Activated T-helper 1 cell treated with Interleukin-2 at 50 U/mL for 16 hours (primary cell): Measurements from ENCODE around the gene MAP3K10.
"Not testable (repeated sequence)": the region's sequence is repeated elsewhere in the genome, so short reads cannot be mapped to it uniquely, and the experiment has no call there.

Experiments used
- DNase-seq: peaks from one replicate; pipeline ENCODE4 v3.0.0-alpha.2; 2020; ENCODE audit warnings: low read depth

The MAP3K10 gene

DNA sequence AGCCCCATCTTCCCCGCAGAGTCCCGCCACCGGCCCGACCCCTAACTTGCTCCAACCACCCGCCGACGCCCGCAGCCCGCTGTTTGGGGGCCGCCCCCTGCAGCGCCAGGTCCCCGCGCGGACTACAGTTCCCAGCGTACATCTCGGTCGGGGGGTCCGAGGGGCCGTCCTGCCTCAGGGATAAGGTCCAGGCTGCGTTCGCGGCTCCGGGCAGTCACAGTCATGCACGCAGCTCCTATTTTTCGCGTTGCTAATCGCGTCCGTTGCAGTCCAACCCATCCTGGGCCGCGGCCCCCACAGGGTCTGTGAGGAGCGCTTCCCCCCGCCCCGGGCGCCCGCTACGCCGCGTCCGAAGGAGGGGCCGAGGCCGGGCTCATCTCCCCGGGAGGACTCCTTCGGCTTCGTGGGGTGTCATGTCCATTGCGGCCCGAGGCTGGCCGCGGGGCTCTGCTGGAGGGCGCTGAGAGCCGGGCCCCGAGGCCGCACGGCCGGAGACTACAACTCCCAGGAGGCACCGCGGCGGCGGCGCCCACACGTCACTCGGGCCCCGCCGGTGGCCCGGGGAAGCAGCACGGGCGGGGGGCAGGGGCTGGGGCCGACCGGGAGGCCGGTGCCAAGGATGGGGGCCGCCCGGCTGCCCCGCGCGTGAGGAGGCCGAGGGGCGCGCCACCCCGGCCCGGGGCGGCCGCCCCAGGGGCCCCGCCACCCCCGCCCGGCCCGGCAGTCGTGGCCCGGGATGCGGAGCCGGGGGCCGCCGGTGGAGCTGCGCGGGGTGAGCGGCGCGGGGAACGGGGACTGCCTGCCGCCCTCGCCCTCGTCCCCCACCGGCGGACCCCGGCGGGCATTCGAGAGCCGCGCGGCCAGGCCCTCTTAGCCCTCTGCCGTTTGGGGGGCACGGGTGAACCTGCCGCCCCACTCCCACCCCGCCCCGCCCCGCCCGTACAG lies at the start of gene MAP3K10:
TSS of gene MAP3K10 (plus strand) at position 536 of the 945 bp plus-strand sequence. CDS start 606 bp downstream, outside the sequence.
- peak; percentile 55 for DNase-seq

DNA sequence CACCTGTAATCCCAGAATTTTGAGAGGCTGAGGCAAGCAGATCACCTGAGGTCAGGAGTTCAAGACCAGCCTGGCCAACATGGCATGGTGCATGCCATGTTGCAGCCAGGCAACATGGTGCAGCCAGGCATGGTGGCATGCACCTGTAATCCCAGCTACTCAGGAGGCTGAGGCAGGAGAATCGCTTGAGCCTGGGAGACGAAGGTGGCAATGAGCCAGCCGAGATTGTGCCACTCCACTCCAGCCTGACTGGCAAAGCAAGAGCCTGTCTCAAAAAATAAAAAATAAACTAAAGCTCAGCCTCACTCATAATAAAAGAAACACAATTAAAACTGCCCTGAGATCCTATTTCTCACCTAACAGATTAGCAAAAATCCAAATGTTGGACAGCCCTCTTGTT lies 49.7 kb upstream of the MAP3K10 start:
- no peak for DNase-seq

DNA sequence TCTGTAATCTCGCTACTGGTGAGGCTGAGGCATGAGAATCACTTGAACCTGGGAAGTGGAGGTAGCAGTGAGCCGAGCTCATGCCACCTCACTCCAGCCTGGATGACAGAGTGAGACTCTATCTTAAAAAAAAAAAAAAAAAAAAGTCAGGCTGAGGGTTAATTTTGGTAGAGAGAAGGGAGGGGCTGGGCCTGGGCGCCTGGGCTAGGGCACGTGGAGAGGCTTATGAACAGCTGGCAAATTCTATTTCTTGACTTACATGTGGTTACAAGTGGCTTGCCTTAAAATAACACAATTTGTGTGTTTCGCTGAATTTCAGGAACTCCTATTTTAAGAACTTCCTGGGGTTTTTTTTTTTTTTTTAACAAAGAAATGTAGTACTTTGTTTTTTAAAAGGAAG lies 47.6 kb upstream of the MAP3K10 start:
- no peak for DNase-seq

DNA sequence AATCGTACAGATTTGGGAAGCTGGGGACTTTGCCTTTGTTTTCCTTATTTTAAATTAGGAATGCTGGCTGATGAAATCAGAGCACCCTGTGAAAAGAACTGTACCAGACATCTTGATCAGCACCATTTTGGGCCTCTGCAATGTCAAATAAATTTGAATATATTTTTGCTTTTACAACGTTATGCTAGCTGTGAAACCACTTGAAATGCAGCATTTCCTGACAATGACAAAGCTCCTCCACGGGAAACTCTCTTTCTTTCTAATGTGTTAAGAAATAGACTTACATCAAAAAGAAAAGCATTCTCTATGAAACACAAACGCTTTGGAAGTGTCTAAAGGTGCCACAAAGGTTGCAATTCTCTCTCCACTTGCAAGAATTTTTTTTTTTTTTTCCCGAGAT lies 47.1 kb upstream of the MAP3K10 start:
- DNase-seq = no peak

DNA sequence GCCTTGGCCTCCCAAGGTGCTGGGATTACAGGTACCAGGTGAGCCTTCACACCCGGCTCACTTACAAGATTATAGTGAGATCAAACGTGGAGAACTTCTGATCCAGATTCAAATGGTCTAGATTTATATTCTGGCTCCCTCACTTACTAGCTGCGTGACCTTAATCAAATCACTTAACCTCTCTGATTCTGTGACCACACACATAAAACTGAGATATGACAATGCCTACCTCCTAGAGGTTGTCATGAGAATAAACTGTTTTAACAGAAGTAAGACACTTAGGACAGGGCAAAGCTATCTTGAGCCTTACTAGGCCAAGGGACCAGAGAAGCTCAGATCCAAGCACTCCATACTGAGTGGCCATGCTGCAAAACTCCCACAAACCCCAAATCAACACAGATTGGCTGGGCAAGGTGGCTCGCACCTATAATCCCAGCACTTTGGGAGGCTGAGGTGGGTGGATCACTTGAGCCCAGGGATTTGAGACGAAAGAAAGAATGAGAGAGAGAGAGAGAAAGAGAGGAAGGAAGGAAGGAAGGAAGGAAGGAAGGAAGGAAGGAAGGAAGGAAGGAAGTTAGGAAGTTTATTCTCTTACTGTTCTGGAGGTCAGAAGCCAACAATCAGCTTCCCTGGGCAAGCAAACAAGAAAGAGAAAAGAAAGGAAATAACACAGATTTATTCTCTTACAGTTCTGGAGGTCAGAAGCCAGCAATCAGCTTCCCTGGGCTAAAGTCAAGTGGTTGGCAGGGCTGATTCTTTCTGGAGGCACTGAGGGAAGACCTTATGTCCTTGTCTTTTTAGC lies 46.1 kb upstream of the MAP3K10 start:
- DNase-seq = no peak

DNA sequence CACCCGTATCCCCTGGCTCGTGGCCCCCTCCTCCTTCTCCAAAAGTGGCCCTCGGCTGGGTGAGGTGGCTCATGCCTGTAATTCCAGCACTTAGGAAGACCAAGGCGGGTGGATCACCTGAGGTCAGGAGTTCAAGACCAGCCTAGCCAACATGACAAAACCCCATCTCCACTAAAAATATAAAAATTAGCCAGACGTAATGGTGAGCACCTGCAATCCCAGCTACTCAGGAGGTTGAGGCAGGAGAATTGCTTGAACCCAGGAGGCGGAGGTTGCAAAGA lies 45.5 kb upstream of the MAP3K10 start:
- DNase-seq = not testable (repeated sequence)

DNA sequence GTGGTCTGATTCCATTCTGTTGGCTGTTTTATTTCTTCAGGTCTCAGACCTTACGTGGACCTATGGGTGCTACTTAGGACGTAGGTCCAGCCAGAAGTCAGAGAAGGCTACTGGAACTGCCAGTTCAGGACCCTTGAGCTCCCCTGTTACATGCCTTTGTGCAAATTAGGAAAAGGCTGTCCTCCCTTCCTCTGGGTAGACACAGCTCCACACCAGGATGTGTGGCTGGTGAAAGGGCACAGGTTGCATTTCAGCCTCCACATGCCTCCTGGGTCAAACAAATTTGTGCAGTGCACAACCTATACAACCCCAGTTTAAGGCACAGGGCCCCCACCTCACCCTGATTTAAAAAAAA lies 43.9 kb upstream of the MAP3K10 start:
- no peak for DNase-seq

DNA sequence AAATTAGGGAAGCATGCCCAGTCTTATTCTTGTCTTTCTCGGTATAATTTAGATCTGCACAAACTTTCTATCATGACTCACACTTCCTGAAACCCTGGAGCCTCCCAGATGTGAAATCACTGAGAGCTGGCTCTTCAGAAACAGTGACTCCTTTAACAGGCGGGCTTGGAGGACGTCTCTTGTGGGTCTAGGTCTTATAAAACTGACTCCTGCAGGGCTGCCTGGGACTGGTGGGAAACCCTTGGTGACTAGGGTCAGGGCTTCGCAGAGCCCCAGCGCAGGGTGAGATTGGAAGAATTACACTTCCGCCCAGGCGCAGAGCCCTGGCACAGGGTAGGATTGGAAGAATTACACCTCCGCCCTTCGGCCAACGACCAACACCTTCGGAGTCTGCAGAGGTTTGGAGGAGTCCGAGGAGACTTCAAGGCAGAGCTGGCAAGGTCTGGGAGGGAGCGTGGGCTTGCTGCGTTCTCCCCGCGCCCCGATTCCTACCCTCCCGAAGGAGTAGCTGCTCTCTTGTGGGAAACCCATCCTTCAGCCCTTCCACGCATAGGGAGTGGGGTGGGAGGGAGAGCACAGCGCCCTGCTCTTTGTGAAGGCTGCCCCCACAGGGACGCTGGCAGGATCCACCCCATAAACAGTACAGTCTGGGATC lies 43.4 kb upstream of the MAP3K10 start:
- no peak for DNase-seq

DNA sequence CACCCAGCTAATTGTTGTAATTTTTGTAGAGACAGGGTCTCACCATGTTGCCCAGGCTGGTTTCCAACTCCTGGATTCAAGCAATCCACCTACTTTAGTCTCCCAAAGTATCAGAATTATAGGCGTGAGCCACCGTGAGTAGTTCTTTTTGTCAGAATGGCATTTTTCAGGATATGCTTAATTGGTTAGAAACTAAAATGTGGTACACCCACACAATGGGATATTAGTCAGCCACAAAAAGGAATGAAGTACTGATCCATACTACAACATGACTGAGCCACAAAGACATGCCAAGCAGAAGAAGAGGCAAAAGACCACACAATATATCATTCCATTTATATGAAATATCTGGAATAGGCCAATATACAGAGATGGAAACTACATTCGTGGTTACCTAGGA lies 41.7 kb upstream of the MAP3K10 start:
- DNase-seq = no peak

DNA sequence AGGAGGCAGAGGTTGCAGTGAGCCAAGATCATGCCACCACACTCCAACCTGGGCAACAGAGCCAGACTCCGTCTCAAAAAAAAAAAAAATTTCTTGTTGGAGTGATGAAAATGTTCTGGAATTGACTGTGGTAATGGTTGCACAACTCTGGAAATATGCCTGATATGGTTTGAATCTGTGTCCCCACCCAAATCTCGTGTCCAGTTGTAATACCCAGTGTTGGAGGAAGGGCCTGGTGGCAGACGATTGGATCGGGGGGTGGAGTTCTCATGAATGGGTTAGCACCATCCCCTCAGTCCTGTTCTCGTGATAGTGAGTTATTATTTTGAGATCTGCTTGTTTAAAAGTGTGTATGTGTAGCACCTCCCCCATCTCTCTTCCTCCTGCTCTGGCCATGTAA lies 41.1 kb upstream of the MAP3K10 start:
- DNase-seq = no peak

DNA sequence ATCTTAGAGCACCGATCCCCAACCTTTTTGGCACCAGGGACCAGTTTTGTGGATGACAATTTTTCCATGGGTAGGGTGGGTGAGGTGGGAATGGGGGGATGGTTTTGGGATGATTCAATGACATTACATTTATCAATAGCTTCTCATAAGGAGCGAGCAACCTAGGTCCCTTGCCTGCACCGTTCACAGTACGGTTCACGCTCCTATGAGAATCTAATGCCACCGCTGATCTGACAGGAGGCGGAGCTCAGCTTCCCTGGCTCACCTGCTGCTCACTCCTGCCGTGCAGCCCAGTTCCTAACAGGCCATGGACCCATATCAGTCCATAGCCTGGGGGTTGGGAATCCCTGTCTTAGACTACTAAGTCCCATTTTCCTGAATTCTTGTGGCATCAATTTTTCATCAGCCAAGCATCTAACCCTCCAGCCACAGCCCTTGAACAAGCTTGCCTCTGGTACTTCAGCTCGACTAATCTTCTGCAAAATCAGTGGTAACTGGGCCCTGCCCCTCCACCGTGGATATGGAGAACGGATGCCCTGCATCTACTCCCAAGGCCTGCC lies 37.0 kb upstream of the MAP3K10 start:
- no peak for DNase-seq

DNA sequence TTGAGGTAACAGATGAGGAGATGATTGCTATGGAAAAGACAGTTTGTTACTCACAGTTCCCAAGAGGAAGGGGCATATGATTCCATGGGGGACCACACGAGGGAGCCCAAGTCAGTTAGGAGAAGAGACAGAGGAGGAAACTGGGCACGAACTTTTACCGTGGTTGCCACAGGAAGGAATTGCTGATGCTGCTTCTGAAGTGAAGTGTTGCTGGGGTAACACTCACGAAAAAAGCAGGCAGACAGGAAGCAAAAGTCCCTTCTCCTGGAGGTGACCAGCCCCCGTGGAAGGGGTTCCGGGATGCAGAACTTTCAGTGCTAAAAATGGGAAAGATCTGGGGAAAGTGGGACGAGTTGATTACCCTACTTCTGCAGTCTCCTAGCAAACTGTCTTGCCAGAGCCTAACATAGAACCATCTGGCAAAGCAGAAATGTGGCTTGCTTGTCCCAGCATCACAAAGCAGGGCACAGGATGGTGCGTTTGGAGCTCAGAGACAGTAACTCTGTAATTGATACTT lies 35.4 kb upstream of the MAP3K10 start:
- no peak for DNase-seq

DNA sequence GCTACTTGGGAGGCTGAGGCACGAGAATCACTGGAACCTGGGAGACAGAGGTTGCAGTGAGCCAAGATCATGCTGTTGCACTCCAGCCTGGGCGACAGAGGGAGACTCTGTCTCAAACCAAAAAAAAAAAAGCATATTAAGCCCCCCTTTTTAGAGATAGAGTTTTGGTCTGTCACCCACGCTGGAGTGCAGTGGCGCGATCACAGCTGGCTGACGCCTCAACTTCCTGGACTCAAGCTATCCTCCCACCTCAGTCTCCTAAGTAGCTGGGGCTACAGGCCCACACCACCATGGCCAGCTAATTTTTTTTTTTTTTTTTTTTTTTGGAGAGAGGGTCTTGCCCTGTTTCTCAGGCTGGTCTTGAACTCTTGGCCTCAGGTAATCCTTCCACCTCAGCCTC lies 34.2 kb upstream of the MAP3K10 start:
- no peak for DNase-seq

DNA sequence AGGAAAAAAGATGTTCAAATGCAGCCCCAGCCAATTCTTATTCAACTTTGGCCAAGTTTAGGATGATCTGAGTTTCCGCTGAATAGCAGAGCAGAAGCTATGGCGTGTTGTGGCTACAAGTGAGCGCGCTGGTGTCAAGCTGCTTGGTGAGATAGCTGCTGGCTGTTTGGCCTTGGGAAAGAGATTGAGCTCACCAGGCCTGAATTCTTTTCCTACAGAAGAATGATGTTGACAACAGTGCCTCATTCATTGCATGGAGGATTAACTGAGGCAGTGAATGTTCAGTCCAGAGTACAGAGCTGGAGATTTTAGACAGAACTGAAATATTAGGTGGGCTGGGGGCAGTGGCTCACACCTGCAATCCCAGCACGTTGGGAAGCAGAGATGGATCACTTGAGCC lies 31.5 kb upstream of the MAP3K10 start:
- DNase-seq = no peak

DNA sequence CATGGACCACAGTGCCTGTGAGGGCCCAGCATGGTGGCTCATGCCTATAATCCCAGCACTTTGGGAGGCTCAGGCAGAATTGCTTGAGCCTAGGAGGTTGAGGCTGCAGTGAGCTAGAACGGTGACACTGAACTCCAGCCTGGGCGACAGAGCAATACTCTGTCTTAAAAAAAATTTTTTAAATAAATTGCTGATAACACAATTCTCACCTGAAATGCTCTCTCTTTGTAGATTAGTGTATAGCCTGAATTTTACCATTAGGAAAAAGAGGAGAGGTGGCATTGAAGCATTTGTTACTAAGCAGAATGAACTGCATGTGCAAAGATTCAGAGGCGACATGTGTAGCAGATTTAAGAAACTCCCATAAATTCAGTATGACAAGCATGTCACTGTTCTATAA lies 29.1 kb upstream of the MAP3K10 start:
- no peak for DNase-seq

DNA sequence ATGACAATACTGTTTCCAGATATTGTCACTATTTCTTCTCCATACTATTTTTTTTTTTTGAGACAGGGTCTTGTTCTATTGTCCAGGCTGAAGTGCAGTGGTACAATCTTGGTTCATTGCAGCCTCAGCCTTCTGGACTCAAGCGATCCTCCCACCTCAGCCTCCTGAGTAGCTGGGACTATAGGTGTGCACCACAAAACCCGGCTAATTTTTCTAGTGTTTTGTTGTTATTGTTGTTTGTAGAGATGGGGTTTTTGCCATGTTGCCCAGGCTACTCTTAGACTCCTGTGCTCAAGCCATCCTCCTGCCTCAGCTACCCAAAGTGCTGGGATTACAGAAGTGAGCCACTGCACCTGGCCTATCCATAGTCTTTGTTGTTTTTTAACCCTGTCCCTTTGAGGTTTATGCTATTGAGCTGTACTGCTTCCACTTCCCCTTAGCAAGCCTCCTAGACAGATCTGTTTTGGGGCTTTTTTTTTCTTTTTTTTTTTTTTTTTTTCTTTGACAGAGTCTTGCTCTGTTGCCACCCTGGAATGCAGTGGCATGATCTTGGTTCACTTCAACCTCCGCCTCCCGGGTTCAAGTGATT lies 27.6 kb upstream of the MAP3K10 start:
- DNase-seq = no peak

DNA sequence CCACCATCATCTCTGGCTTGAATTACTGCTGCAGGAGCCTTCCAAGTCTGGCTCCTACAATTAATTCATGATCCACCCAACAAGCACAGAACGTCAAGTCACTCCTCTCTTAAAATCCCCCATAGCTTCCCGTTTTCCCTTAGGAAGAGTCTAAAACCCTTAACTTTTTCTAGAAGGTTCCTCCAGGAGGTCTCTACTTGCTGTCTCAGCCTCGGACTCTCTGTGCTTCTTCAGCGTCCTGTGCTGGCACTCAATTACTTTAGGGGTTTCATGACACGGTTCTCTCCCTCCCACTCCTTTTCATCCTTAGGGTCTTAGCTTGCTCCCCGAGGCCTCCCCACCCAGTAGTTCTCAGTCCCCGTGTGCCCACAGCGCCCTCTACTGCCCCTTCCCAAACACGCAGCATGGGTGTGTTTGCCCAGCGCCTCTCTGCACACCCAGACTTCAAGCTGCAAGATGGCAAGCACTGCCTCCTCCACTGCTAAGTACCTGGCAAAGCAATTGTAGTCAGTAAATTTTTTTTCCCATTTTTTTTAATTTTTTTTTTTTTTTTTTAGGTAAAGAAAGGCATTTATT lies 25.8 kb upstream of the MAP3K10 start:
- DNase-seq = peak; percentile 11

DNA sequence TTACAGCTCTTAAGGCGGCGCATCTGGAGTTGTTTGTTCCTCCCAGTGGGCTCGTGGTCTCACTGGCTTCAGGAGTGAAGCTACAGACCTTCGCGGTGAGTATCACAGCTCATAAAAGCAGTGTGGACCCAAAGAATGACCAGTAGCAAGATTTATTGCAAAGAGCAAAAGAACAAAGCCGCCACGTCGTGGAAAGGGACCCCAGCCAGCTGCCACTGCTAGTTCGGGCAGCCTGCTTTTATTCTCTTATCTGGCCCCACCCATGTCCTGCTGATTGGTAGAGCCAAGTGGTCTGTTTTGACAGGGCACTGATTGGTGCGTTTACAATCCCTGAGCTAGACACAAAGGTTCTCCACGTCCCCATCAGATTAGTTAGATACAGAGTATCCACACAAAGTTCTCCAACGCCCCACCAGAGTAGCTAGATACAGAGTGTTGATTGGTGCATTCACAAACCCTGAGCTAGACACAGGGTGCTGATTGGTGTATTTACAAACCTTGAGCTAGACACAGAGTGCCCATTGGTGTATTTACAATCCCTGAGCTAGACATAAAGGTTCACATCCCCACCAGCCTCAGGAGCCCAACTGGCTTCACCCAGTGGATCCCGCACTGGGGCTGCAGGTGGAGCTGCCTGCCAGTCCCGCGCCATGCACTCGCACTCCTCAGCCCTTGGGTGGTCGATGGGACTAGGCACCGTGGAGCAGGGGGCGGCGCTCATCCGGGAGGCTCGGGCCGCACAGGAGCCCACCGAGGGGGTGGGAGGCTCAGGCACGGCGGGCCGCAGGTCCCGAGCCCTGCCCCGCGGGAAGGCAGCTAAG lies 21.5 kb upstream of the MAP3K10 start:
- DNase-seq = not testable (repeated sequence)

DNA sequence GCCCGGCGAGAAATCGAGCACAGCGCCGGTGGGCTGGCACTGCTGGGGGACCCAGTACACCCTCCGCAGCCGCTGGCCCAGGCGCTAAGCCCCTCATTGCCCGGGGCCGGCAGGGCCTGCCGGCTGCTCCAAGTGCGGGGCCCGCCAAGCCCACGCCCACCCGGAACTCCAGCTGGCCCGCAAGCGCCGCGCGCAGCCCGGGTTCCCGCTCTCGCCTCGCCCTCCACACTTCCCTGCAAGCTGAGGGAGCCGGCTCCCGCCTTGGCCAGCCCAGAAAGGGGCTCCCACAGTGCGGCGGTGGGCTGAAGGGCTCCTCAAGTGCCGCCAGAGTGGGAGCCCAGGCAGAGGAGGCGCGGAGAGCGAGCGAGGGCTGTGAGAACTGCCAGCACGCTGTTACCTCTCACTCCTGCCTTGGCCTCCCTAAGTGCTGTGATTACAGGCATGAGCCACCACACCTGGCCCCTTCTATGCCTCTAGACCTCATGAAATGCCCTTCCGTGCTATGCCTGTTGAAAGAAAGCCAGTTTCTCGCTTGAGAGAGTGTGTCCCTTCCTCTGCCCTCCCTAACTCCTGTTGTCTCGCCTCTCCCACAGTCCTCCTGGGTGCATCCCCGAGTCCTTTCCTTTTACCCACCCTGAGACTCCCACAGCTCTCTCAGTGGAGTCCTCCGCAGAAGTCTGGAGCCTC lies 20.8 kb upstream of the MAP3K10 start:
- DNase-seq = not testable (repeated sequence)

DNA sequence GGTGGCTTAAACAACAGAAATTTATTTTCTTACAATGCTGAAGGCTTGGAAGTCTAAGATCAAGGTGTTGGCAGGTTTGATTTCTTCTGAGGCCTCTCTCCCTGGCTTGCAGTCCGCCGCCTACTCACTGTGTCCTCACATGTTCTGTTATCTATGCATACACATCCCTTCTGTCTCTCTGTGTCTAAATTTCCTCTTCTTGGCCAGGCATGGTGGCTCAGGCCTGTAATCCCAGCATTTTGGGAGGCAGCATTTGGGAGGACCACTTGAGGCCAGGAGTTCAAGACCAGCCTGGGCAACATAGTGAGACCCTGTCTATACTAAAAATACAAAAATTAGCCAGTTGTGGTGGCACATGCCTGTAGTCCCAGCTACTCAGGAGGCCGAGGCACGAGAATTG lies 19.9 kb upstream of the MAP3K10 start:
- not testable (repeated sequence) for DNase-seq
